Kidney tubule cell (primary cell): ENCODE data around the gene MMP15.
A peak's percentile ranks its signal among the peaks of the same experiment; 100 is the strongest.
"Not testable (repeated sequence)": the region's sequence is repeated elsewhere in the genome, so short reads cannot be mapped to it uniquely, and the experiment has no call there.

Experiments used
- DNase-seq: peaks from one replicate; pipeline ENCODE4 v3.0.0-alpha.2; 2018; ENCODE audit warnings: low spot score

MMP15 gene

DNA sequence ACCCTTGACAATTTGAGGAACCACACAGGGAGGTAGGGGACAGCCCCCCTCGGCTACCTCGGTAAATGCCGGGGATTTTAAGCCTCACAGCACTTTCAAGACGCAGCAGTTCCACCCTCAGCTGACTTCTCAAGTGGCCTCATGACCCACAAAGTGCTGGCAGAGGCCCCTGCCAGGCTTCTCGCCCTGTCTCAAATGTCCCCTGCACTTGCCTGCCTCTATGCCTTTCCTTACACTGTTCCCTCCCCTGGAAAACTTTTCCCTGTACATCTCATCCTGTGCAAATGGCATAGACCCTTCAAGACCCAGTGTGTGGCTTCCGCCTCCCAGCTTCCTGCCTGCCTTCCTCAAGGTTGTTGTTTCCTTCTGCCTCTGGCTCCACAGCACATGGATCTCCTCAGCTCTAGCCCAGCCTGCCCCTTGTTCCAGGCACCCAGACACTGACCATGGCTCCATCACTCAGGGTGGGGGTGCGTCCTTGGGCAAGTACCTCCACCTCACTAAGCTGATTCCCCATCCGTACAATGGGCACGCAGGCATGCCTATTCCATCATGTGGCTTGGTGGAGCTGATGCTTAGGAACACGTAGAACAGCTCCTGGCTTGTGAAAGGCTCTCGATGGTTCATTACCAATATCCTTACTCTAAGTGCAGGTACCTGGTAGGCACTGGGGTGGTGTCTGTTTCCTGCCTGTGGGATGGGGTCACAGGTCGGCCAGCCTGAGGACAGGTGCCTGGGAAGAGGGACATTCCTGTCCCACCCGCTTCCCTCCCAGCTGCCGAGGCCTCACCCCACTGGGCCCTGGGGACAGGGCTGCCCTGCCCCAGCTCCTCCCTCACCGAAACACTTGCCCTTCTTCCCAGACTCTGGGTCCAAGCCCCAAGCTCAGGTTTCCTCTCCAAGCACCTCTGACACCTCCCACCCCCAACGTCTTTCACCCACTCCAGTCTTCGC is 24.0 kb downstream of the MMP15 start:
- no peak for DNase-seq

DNA sequence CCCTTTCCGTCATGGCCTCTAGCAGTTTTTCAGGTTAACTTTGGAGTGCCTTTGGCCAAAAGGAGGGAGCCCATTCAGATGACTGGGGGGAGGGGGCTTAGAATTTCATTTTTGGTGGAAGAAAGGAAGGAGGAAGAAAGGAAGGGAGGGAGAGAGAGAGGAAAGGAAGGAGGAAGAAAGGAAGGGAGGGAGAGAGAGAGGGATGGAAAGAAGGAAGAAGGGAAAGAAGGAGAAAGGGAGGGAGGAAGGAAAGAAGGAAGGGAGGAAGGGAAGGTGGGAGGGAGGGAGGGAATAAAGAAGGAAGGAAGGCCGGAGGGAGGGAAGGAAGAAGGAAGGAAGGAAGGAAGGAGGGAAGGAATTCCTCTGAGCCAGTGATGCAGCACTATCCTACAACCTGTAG is 25.7 kb downstream of the MMP15 start:
- no peak for DNase-seq

DNA sequence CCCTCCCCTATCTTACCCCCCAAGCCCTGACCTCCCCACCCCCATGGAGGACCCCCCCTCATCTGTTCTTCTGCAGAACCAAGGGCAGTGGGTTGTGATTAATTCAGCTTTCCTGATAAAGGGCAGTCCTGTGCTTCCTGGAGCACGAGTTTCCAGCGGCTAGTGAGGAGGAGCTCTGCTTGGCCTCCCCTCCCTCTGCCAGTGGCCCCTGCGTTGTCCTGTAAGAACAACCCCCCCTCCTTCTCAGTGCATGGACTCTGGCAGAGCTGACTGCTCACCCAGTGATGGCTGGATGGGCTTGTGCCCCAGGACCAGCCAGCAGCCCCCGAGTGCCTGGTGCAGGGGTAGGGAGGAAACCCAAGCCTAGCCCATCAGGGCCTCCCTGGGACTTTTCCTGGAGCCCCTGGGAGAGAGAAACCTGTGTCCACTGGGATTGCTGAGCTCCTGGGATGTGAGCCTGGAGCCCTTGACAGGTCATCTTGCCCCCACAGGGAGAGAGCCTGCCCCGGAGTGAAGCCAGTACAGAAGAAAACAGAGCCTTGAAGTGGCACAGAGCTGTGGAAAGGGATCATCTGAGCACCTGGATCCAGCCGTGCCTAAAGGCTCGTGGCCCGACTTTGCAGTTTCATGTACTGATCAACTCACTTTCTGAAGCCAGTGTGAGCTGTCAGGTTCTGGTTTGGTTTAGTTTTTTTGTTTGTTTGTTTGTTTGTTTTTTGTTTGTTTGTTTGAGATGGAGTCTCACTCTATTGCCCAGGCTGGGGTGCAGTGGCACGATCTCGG is 26.5 kb downstream of the MMP15 start:
- DNase-seq = no peak

DNA sequence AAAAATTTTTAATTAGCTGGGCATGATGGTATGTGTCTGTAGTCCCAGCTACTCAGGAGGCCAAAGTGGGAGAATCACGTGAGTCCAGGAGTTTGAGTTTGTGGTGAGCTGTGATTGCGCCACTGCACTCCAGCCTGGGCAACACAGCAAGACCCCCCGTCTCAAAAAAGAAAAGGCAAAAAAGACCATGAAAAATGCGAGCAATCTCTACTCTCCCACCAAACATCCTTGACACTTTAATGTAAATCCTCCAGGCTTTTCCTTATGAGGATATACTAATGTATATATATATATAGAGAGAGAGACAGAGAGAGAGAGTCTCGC is 28.1 kb downstream of the MMP15 start:
- DNase-seq = no peak

DNA sequence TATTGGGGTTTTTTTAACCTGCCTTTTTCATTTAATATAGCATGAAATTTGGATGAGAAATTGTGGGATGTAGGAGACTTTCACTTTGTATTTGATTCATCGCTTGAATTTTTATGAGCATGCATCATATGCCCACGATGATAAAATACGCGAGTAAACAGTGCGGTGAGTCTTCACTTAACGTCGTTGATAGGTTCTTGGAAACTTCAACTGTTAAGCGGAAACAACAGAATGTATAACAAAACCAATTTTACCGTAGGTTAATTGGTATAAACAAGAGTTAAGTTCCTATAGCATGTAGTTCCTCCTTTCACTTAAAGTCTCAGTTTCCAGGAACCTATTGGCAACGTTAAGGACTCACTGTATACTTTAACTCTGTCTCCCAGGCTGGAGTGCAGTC is 28.7 kb downstream of the MMP15 start:
- no peak for DNase-seq

DNA sequence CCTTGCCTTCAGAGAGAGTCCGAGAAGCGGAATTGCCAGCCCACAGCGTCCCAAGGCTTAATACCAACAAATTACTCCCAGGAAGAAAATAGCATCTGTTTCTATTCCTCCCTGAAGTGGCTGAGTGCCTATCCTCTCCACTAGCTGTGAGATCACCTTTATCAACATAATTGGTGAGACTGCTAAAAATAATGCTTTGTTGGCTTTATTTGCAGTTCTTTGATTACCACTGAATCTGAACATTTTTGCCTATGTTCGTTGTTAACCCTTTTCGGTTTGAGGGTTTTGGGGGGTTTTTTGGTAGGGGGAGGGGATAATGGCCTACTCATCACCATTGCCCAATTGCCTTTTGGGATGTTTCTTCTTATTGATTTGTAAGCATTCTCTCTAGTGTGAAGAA is 31.0 kb downstream of the MMP15 start:
- DNase-seq = no peak

DNA sequence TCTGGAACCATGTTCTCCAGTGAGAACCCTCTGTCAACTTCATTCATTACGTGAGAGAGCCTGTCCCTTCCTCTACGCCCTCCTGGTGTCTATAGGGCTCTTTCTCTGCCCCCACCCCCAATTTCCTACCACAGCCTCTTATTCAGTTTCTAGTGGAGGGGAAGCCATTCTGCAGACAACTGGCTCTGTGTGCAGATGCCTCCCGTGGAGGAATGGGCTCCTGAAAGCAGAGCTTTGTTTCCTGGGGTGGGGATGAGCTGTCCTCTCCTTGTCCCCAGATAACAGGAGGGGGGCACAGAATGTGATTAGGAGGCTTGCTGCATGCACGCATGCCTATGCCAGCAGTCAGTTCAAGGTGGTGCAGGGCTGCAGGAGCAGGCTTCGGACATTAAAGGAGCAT is 31.6 kb downstream of the MMP15 start:
- no peak for DNase-seq

DNA sequence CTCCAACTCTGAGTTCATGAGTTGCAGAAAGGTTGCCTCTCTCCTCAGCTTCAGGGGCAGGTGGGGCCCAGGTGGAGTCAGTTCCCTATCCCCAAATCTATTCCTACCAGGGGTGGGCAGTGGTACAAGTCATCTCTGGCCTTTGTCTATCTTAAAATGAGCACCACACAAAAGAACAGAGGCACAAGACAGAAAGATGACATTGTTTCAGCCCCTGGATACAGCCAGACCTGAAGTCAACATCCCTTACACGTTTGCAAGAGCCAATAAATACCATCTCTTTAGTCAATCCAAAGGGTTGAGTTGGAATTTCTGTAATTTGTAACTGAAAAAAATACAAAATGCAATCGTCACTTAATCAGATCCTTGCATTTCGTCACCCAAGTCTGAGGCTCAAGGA is 32.2 kb downstream of the MMP15 start:
- no peak for DNase-seq

DNA sequence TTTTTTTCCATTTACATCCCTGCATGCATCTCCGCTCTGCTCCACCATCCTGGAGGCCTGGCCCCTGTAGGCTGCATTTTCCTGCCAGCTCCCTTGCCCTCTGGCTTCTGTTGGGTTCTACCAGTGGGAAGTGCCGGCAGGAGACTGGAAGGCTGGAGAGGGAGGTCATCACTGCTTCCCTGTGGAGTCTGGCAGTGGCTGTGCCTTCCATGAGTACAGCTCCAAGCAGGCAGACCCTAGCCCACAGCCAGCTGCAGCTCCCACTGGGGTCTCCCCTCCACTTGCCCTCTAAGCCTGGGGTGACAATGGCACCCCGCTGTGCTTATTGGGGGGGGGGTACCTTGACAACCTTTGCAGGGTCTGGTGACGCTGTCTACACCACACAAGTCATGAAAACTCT is 37.3 kb downstream of the MMP15 start:
- DNase-seq = no peak

DNA sequence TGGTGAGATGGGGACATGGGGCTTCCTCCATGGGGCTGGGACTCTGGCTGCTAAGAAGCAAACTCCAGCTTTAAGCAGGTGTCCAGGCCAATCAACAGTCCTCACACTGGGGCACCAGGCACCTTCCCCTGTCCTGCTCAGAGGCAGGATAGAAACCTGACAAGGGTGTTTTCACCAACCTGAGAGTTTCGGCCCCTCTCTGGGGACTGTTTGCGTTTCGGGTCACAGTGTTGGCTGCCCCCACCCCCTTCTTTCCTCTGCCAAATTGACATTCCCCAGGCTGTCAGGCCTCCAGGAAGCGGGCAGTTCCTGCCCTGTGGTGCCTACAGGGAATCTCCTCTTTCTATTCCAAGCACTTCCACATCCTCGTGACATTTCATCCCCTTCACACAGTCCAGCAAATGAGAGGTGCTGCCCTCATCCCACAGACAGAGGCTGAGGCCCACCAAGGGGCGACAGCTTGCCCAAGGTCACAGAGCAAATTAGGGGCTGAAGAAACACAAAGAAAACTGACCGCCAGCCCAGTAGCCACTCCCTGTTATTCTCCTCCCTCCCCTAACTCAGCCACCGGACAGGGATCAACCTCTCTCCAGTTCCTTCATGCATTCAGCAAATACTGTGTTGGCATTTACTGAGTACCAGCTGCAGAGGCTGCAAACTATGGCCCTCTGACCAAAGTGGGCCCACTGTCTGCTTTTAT is 38.0 kb downstream of the MMP15 start:
- peak; percentile 15 for DNase-seq

DNA sequence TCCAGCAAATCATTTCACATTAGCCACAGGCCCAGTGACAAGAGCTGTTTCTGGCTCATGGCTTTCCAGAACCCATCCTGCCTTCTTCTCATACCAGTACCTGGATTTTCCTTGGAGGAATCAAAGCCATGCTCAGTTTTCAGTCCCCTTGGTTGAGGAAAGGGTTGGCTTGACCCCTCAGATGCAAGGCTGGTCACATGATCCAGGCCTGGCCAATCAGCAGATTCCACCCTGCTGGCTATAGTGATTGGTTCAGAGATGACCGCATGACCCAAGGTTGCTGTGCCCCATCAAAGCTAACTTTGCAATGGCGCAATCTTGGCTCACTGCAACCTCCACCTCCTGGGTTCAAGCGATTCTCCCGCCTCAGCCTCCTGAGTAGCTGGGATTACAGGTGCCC is 45.0 kb downstream of the MMP15 start:
- no peak for DNase-seq

DNA sequence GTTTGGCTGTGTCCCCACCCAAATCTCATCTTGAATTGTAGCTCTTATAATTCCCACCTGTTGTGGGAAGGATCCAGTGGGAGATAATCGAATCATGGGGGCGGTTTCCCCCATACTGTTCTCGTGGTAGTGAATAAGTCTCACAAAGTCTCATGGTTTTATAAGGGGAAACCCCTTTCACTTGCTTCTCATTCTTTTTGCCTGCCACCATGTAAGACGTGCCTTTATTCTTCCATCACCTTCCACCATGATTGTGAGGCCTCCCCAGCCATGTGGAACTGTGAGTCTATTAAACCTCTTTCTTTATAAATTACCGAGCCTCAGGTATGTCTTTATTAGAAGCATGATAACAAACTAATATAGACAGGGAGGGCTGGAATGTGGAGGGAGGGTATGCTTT is 46.6 kb downstream of the MMP15 start:
- DNase-seq = not testable (repeated sequence)

DNA sequence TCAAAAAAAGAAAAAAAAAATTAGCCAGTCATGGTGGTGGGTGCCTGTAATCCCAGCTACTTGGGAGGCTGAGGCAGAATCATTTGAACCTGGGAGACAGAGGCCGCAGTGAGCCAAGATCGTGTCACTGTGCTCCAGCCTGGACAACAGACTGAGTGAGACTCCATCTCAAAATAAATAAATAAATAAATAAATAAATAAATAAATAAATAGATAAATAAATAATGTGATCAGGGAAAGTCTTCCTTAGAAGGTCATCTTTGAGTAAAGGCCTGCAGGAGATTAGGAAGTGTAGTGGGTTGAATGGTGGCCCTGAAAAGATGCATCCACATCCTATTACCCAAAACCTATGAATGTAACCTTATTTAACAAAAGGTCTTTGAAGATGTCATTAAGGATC is 47.5 kb downstream of the MMP15 start:
- DNase-seq = not testable (repeated sequence)

DNA sequence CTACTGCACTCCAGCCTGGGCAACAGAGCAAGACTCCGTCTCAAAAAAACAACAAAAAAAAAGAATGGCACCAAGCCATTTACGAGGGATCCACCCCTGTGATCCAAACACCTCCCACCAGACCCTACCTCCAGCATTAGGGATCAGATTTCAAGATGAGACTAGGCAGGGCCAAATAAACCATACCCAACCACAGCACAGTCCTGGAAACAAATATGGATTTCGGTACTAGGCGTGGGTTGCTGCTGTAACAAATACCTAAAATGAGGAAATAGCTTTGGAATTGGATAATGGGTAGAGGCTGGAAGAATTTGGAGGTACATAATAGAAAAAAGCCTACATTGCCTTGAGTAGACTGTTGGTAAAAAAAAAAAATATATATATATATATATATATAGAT is 49.1 kb downstream of the MMP15 start:
- DNase-seq = no peak

DNA sequence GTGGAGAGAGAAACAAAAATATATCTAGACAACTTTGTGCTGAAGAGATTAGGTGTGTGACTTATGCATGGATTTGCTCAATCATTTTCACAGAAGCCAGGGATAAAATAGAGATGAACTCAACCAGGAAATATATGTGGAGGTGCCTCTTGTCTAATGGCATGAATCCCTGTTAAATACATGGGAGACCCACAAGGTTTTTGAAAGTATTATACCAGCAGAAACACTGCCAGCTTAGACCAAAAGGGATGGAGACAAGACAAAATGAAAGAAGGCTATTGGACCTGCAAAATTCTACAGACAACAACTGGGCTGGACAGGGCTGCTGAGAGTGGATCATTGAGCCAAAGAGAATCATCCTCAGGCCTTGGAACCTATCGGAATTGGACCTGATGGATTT is 51.0 kb downstream of the MMP15 start:
- DNase-seq = no peak

DNA sequence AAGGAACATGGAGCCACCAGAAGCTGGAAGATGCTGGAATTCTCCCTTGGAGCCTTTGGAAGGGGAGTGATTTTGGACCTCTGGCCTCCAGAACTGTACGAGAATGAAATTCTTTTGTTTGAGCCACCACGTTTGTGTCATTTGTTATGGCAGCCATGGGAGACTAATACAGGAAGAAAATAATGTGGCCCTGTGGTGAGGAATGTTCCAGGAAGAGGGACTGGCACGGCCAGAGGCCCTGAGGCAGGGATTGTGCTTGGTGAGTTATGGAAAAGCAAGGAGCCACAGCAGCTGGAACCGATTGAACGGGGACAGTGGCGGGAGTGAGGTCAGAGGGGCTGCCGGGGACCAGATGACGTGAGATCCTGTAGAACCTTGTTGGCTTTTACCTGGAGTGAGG is 52.2 kb downstream of the MMP15 start:
- DNase-seq = no peak

DNA sequence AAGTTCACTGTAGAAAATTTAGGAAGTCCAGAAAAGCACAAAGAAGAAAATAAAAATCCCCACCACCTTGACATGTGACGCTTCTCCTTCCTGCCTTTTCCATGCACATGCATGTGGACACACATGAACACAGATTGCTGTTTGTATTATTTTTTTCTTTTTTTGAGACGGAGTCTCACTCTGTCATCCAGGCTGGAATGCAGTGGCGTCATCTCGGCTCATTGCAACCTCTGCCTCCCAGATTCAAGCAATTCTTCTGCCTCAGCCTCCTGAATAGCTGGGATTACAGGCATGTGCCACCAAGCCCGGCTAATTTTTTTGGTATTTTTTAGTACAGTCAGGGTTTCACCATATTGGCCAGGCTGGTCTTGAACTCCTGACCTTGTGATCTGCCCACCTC is 55.1 kb downstream of the MMP15 start:
- DNase-seq = not testable (repeated sequence)

DNA sequence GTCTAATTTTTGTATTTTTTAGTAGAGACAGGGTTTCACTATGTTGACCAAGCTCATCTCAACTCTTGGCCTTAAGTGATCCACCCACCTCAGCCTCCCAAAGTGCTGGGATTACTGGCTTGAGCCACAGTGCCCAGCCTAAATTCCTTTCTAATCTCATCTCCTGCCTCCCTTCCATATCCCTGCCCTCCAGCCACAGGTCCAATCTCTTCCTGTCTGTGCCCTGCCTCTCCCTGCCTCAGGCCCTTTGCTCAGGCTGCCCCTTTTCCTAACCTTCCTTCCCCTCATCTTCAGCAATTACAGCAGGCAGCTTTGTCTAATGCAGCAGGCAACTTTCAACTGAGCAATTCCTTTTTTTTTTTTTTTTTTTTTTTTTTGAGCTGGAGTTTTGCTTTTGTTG is 56.8 kb downstream of the MMP15 start:
- DNase-seq = no peak

DNA sequence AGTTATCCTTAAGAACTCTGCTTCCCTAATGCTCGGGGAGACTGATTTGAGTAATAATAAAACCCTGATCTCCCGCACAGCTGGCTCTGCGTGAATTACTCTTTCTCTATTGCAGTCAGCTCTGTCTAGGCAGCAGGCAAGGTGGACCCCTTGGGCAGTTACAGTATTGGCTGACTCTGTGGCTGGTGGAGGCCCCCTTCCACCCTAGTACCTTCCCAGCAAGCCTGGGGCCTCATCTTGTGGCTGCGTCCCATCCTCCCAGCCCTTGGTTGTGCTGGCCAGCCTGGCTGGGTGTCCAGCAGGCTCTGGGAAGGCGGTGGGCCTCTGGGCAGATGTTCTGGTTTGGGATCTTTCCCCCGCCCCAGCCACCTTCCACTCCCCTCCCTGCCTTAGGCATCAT is 59.1 kb downstream of the MMP15 start:
- DNase-seq = no peak

DNA sequence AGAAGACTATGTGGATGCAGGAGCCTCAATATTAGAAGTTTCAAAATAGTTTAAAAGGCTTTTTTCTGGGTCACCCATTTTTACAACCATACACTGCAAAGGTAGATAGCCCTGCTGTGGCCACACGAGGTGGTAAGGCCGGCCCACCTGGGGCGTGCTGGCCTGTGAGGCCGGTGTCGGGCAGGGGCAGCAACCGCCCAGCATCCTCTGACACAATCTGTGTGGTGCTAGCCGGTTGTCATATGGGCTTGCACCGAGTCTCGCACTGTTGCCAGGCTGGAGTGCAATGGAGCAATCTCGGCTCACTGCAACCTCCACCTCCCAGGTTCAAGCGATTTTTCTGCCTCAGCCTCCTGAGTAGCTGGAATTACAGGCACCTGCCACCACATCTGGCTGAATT is 59.6 kb downstream of the MMP15 start:
- DNase-seq = no peak

DNA sequence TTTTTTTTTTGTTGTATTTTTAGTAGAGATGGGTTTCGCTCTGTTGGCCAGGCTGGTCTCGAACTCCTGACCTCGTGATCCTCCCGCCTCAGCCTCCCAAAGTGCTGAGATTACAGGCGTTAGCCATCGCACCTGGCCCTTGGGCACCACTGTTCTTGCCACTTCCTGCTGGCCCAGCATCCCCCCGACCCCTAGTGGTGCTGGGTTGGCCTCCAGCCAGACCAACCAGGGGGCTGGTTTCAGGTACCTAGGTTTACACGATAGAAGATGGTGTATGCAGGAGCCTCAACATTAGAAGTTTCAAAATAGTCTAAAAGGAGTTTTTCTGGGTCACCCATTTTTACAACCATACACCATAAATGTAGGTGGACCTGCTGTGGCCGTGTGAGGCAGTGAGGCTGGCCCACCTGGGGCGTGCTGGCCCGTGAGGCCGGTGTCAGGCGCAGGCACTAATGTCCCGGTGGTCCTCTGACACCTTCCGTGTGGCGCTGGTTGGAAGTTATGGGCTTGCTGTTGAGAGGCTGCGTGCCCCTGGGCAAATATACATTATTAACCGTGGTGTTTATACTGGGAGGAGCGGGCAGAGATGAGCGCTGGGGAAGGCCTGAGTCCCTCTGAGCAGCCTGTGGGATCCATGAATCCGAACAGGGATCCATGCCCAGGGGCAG is 60.2 kb downstream of the MMP15 start:
- no peak for DNase-seq
